Mucosa of descending colon (tissue), 3 donors: ENCODE data around the gene HPCAL4. TPM values are rescaled to one million over a fixed set of nuclear protein-coding genes. Genes with fewer than 3 reads are reported as not detected.

ENCODE experiments used
- ATAC-seq: fragments of 200-7000 bp; cut with Tn5 transposase; one replicate; pipeline ENCODE4 v1.9.1; 2020; ENCODE audit warnings: mild to moderate bottlenecking, moderate library complexity
- DNase-seq, 3 donors: peaks; one replicate each; pipeline ENCODE4 v3.0.0-alpha.2; 2020
- H3K36me3 ChIP-seq: fragments of 200-600 bp; one replicate; pipeline ENCODE4 v1.8.0; 2021; ENCODE audit warnings: low read depth, mild to moderate bottlenecking
- H3K4me1 ChIP-seq: fragments of 200-600 bp; one replicate; pipeline ENCODE4 v1.8.0; 2021; ENCODE audit warnings: low read depth, mild to moderate bottlenecking
- H3K4me3 ChIP-seq: fragments of 200-600 bp; one replicate; pipeline ENCODE4 v1.8.0; 2021; ENCODE audit warnings: mild to moderate bottlenecking
- H3K9me3 ChIP-seq: fragments of 200-600 bp; one replicate; pipeline ENCODE4 v1.8.0; 2021; ENCODE audit warnings: mild to moderate bottlenecking
- CTCF ChIP-seq: fragments of 200-600 bp; IDR thresholded peaks from one replicate; pipeline ENCODE4 v1.8.0; 2022; ENCODE audit warnings: antibody characterized with exemption, mild to moderate bottlenecking
- intact Hi-C, 2 donors: fragments of 100-400 bp; cut with DNase I in 1 of 2; cut with micrococcal nuclease in 1 of 2; formaldehyde crosslinking; loops; one replicate each; pipeline versions ENCODE4 v1.11.0 to v1.11.1; 2022; cut with DNase I, micrococcal nuclease
- total RNA-seq, 3 donors: library from RNA; stranded (reverse); fragmentation: NEBNext Ultra II Directional in 2 of 3; extraction: Animal tissue kit (Norgen Biotek cat#: 25700) in 2 of 3; gene quantifications; one replicate each; pipeline versions ENCODE4 v1.2.1 to v1.2.4, GENCODE V29; 2021 to 2023
- donor health status: DM: no; HTN: no; CAD: no; lungs with moderate emphysema.
- donor health status: DM: no; HTN: no; CAD: no.
- donor health status: DM: no; HTN: yes; CAD: no.

Gene HPCAL4
- total RNA-seq, 3 donors from 2014 or later = 0.07 to 0.51 TPM; not detected in 1

GRCh38 chr1:39732730-39733129 is 41.5 kb upstream of the HPCAL4 start:
- TF ChIP-seq CTCF = no peak
- DNase-seq = no peak
- Histone ChIP-seq H3K36me3 (no peaks in the 10 kb centered on the region), H3K4me3 (no peak overlapping the region), H3K4me1 (no peaks in the 10 kb centered on the region), H3K9me3 (no peaks in the 10 kb centered on the region)
- intact Hi-C loops = no loop called here
- no peak for ATAC-seq

GRCh38 chr1:39729842-39730241 is 38.6 kb upstream of the HPCAL4 start:
- intact Hi-C loops = loop anchor here in 1 of 2 donors (10.0 kb wide), 1 partner anchor 125 kb away; no protein-coding TSS in a partner anchor
- H3K4me1 ChIP-seq = no peaks in the 10 kb centered on the region
- ATAC-seq = no peak

GRCh38 chr1:39729030-39729429 is 37.8 kb upstream of the HPCAL4 start:
- Histone ChIP-seq H3K4me1 (no peaks in the 10 kb centered on the region), H3K4me3 (no peak overlapping the region), H3K36me3 (no peaks in the 10 kb centered on the region), H3K9me3 (no peaks in the 10 kb centered on the region)
- DNase-seq (no peak), ATAC-seq (no peak)
- no peak for TF ChIP-seq CTCF
- intact Hi-C loops = loop anchor here in 1 of 2 donors (10.0 kb wide), 1 partner anchor 124 kb away; no protein-coding TSS in a partner anchor

More at GRCh38 chr1:39729842-39730241, 38.6 kb upstream of the HPCAL4 start:
- Histone ChIP-seq H3K4me3 (no peak overlapping the region), H3K9me3 (no peaks in the 10 kb centered on the region), H3K36me3 (no peaks in the 10 kb centered on the region)
- DNase-seq = no peak
- no peak for TF ChIP-seq CTCF

- H3K4me3 ChIP-seq = no peak overlapping the region
- H3K4me1 ChIP-seq = no peaks in the 10 kb centered on the region
- no peaks in the 10 kb centered on the region for H3K9me3 ChIP-seq
- no peak for TF ChIP-seq CTCF
- H3K36me3 ChIP-seq = no peaks in the 10 kb centered on the region
- DNase-seq (no peak), ATAC-seq (no peak)
- intact Hi-C loops = loop anchor here in 1 of 2 donors (10.0 kb wide), 1 partner anchor 123 kb away; no protein-coding TSS in a partner anchor
These were observed 36.7 kb upstream of the HPCAL4 start for GRCh38 chr1:39727932-39728317.

- intact Hi-C loops = loop anchor here in 1 of 2 donors (10.0 kb wide), 1 partner anchor 123 kb away; no protein-coding TSS in a partner anchor
- no peak for TF ChIP-seq CTCF
- DNase-seq (no peak), ATAC-seq (no peak)
- no peaks in the 10 kb centered on the region for H3K4me1 ChIP-seq
- no peaks in the 10 kb centered on the region for H3K36me3 ChIP-seq
- H3K4me3 ChIP-seq = no peak overlapping the region
- no peaks in the 10 kb centered on the region for H3K9me3 ChIP-seq
These were observed 36.1 kb upstream of the HPCAL4 start for GRCh38 chr1:39727221-39727931.
